ENCODE data around the gene PCGF6. TPM values are rescaled to one million over a fixed set of nuclear protein-coding genes. Genes with fewer than 3 reads are reported as not detected.

The PCGF6 gene
- total and polyA plus RNA-seq, 3 experiments from 2014 or later, result 10.8 to 17.7 (median 17.6) TPM

GRCh38 chr10:103281753-103282152, 69.2 kb downstream of the PCGF6 start:
- DNase-seq, result no peak
- Histone ChIP-seq H3K4me1 (ENCODE audit: insufficient read depth, low read length) (no peaks in the 10 kb centered on the region), H3K9me3 (ENCODE audit: low read length) (no peaks in the 10 kb centered on the region), H3K36me3 (ENCODE audit: insufficient read depth, low read length) (no peaks in the 10 kb centered on the region), H3K27me3 (ENCODE audit: insufficient read depth, low read length, poor library complexity, severe bottlenecking) (peaks cover 33% of the 10 kb centered on the region), H3K4me3 (ENCODE audit: low read length) (no peak overlapping the region), H3K27ac (ENCODE audit: low read depth, low read length) (no peak overlapping the region)
- Mint-ChIP-seq H3K27me3 (peaks cover 54 to 78% of the 10 kb centered on the region in 2 donors), H3K4me1 (peaks cover 6 to 15% (median 7%) of the 10 kb centered on the region in 3 donors), H3K4me3 (no peak overlapping the region), H3K9me3 (peaks cover 0 to 6% (median 3%) of the 10 kb centered on the region in 5 donors), H3K27ac (no peak overlapping the region), H3K36me3 (no peaks in the 10 kb centered on the region)
- ChIA-PET CTCF (no interaction called here), POLR2A (no interaction called here)

GRCh38 chr10:103280506-103280905, 70.4 kb downstream of the PCGF6 start:
- peaks cover 23% of the 10 kb centered on the region for H3K27me3 ChIP-seq (ENCODE audit: insufficient read depth, low read length, poor library complexity, severe bottlenecking)
- H3K4me3 Mint-ChIP-seq, result no peak overlapping the region
- peaks cover 8 to 24% (median 11%) of the 10 kb centered on the region in 3 donors for H3K4me1 Mint-ChIP-seq
- no peaks in the 10 kb centered on the region for H3K4me1 ChIP-seq (ENCODE audit: insufficient read depth, low read length)
- no peaks in the 10 kb centered on the region for H3K36me3 Mint-ChIP-seq
- H3K4me3 ChIP-seq (ENCODE audit: low read length), result no peak overlapping the region
- CTCF ChIA-PET, result no interaction called here
- H3K36me3 ChIP-seq (ENCODE audit: insufficient read depth, low read length), result no peaks in the 10 kb centered on the region
- H3K9me3 ChIP-seq (ENCODE audit: low read length), result no peaks in the 10 kb centered on the region
- no peak overlapping the region for H3K27ac ChIP-seq (ENCODE audit: low read depth, low read length)
- no peak overlapping the region for H3K27ac Mint-ChIP-seq
- POLR2A ChIA-PET, result no interaction called here
- peaks cover 57 to 79% of the 10 kb centered on the region in 2 donors for H3K27me3 Mint-ChIP-seq
- peaks cover 0 to 6% (median 3%) of the 10 kb centered on the region in 5 donors for H3K9me3 Mint-ChIP-seq
- no peak for DNase-seq

DNA sequence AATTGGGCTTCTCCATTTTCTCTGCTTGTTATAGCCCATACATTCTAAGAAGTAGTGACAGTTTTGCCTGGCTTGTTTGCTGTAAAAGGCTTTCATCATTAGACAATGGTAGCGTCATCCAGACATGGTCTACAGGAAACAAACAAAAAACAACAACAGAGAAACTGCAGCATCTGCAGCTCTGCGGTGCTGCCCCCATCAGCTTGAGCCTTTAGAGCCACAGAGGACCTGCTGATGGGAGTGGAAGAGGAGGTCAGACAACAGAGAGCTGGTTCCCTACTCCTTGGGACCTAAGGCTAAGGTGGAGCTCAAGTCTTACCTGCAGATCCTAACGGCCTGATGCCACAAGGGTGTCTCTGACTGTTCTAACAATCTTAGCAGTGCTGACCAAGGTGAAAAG, 70.9 kb downstream of the PCGF6 start:
- Histone ChIP-seq H3K27me3 (ENCODE audit: insufficient read depth, low read length, poor library complexity, severe bottlenecking) (peaks cover 23% of the 10 kb centered on the region), H3K36me3 (ENCODE audit: insufficient read depth, low read length) (no peaks in the 10 kb centered on the region), H3K4me3 (ENCODE audit: low read length) (no peak overlapping the region), H3K4me1 (ENCODE audit: insufficient read depth, low read length) (no peaks in the 10 kb centered on the region), H3K27ac (ENCODE audit: low read depth, low read length) (no peak overlapping the region), H3K9me3 (ENCODE audit: low read length) (no peaks in the 10 kb centered on the region)
- ChIA-PET CTCF (interaction anchor here (0.5 to 0.8 kb wide), 2 partner anchors 12 to 46 kb away, joined by 3 to 4 read pairs; no protein-coding TSS in a partner anchor), POLR2A (interaction anchor here (0.6 kb wide), 1 partner anchor 46 kb away, joined by 4 read pairs; no protein-coding TSS in a partner anchor)
- H3K36me3 Mint-ChIP-seq, result no peaks in the 10 kb centered on the region
- peaks cover 0 to 6% (median 3%) of the 10 kb centered on the region in 5 donors for H3K9me3 Mint-ChIP-seq
- no peak overlapping the region for H3K27ac Mint-ChIP-seq
- DNase-seq, result no peak
- no peak overlapping the region for H3K4me3 Mint-ChIP-seq
- peaks cover 8 to 24% (median 11%) of the 10 kb centered on the region in 3 donors for H3K4me1 Mint-ChIP-seq
- H3K27me3 Mint-ChIP-seq, result peaks cover 62 to 84% of the 10 kb centered on the region in 2 donors

DNA sequence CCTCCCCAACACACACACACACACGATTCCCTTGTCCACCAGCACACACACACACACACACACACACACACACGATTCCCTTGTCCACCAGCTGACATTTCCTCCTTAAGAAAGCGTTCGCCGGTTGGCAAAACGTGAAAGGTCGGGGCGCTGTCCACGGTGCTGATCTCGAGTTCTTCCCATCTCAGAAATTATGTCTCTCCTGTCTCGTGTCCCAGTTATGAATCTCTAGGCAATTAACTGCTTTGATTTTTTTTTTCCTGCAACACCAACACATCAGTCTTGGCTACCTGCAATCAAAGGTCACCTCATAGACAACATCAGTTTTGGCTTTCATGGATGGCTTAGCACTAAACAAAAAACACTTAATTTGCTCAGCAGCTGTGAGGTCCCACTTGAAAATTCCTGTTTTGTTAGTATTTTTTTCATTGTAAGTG, 72.1 kb downstream of the PCGF6 start:
- ChIA-PET POLR2A (no interaction called here), CTCF (interaction anchor here (0.6 kb wide), 1 partner anchor 162 kb away, joined by 3 read pairs; no protein-coding TSS in a partner anchor)
- no peak overlapping the region for H3K27ac ChIP-seq (ENCODE audit: low read depth, low read length)
- H3K4me3 Mint-ChIP-seq, result peak overlapping the region in 5 of 7 donors; percentile 44 to 56 (median 53)
- DNase-seq, result peak in 1 of 5 donors; percentile 6
- H3K9me3 Mint-ChIP-seq, result peaks cover 0 to 6% (median 3%) of the 10 kb centered on the region in 5 donors
- no peaks in the 10 kb centered on the region for H3K4me1 ChIP-seq (ENCODE audit: insufficient read depth, low read length)
- peaks cover 56 to 77% of the 10 kb centered on the region in 2 donors for H3K27me3 Mint-ChIP-seq
- peaks cover 8 to 24% (median 11%) of the 10 kb centered on the region in 3 donors for H3K4me1 Mint-ChIP-seq
- H3K27ac Mint-ChIP-seq, result peak overlapping the region in 1 of 8 donors; percentile 53
- H3K36me3 ChIP-seq (ENCODE audit: insufficient read depth, low read length), result no peaks in the 10 kb centered on the region
- no peaks in the 10 kb centered on the region for H3K9me3 ChIP-seq (ENCODE audit: low read length)
- no peak overlapping the region for H3K4me3 ChIP-seq (ENCODE audit: low read length)
- peaks cover 23% of the 10 kb centered on the region for H3K27me3 ChIP-seq (ENCODE audit: insufficient read depth, low read length, poor library complexity, severe bottlenecking)
- no peaks in the 10 kb centered on the region for H3K36me3 Mint-ChIP-seq

DNA sequence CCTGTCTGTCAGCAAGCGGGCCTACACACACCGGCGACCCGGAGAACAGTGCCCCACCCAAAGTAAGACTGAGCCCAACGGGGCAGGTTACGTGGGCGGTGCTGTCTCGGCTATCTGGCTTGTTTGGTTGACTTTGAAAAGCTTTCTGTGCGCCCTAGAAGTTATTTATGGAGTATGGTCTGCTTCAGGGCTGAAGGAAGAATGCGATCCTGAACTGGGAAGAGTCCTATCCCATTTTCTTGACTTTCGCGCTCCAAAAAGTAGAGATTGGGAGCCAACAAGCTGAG, 72.5 kb downstream of the PCGF6 start:
- Histone ChIP-seq H3K4me1 (ENCODE audit: insufficient read depth, low read length) (no peaks in the 10 kb centered on the region), H3K36me3 (ENCODE audit: insufficient read depth, low read length) (no peaks in the 10 kb centered on the region), H3K9me3 (ENCODE audit: low read length) (no peaks in the 10 kb centered on the region), H3K4me3 (ENCODE audit: low read length) (no peak overlapping the region), H3K27ac (ENCODE audit: low read depth, low read length) (no peak overlapping the region), H3K27me3 (ENCODE audit: insufficient read depth, low read length, poor library complexity, severe bottlenecking) (peaks cover 23% of the 10 kb centered on the region)
- POLR2A ChIA-PET, result no interaction called here
- H3K9me3 Mint-ChIP-seq, result peaks cover 0 to 6% (median 3%) of the 10 kb centered on the region in 5 donors
- no peaks in the 10 kb centered on the region for H3K36me3 Mint-ChIP-seq
- peaks cover 55 to 80% of the 10 kb centered on the region in 2 donors for H3K27me3 Mint-ChIP-seq
- H3K27ac Mint-ChIP-seq, result no peak overlapping the region
- peaks cover 8 to 24% (median 11%) of the 10 kb centered on the region in 3 donors for H3K4me1 Mint-ChIP-seq
- H3K4me3 Mint-ChIP-seq, result peak overlapping the region in 1 of 7 donors; percentile 46
- no peak for DNase-seq
- CTCF ChIA-PET, result interaction anchor here (0.6 kb wide), 1 partner anchor 162 kb away, joined by 3 read pairs; no protein-coding TSS in a partner anchor

DNA sequence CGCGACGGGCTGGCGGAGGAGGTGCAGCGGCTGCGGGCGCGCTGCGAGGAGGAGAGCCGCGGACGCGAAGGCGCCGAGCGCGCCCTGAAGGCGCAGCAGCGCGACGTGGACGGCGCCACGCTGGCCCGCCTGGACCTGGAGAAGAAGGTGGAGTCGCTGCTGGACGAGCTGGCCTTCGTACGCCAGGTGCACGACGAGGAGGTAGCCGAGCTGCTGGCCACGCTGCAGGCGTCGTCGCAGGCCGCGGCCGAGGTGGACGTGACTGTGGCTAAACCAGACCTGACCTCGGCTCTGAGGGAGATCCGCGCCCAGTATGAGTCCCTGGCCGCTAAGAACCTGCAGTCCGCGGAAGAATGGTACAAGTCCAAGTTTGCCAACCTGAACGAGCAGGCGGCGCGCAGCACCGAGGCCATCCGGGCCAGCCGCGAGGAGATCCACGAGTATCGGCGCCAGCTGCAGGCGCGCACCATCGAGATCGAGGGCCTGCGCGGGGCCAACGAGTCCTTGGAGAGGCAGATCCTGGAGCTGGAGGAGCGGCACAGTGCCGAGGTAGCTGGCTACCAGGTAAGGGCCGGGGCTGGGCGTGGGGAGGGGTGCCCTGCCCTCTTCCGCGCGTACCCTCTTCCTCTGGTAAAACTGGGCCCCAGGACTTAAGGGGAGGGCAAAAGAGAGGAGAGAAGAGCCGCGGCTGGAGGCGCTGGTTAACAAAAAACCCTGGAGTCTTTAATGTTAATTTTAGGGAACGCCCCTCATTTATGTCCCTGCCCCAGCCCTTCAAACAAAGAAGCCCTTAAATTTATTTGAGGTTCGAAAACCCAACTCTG, 73.0 kb downstream of the PCGF6 start:
- CTCF ChIA-PET, result no interaction called here
- peaks cover 51 to 80% of the 10 kb centered on the region in 2 donors for H3K27me3 Mint-ChIP-seq
- POLR2A ChIA-PET, result no interaction called here

DNA sequence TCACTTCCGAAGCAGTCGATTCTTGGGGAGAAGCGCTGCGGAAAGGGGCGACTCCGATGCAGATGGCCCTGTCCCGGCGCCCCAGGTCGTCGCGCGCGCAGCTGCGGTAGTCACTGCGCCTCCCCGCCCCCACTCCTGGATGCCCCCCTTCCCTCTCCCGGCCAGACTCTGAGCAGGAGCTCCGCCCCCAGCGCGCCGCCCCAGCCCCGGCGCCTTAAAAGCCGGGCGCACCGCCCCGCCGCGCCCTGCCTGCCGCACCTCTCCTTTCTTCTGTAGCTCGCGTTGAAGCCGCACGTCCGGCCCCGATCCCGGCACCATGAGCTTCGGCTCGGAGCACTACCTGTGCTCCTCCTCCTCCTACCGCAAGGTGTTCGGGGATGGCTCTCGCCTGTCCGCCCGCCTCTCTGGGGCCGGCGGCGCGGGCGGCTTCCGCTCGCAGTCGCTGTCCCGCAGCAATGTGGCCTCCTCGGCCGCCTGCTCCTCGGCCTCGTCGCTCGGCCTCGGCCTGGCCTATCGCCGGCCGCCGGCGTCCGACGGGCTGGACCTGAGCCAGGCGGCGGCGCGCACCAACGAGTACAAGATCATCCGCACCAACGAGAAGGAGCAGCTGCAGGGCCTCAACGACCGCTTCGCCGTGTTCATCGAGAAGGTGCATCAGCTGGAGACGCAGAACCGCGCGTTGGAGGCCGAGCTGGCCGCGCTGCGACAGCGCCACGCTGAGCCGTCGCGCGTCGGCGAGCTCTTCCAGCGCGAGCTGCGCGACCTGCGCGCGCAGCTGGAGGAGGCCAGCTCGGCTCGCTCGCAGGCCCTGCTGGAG, 73.8 kb downstream of the PCGF6 start, which contains the start of gene INA:
Gene INA, plus strand, starts transcription at position 243 of the 817 bp plus-strand sequence. Its CDS starts 74 bp downstream, at position 317.
- no peak within 1 kb of the TSS for H3K4me3 ChIP-seq (ENCODE audit: low read length)
- peaks cover 0 to 6% (median 3%) of the 10 kb centered on the region in 5 donors for H3K9me3 Mint-ChIP-seq
- CTCF ChIA-PET, result no interaction called here
- H3K4me1 Mint-ChIP-seq, result peaks cover 8 to 24% (median 11%) of the 10 kb centered on the region in 3 donors
- H3K4me3 Mint-ChIP-seq, result peak within 1 kb of the TSS in 5 of 7 donors; percentile 4 to 54 (median 36)
- no peaks in the 10 kb centered on the region for H3K36me3 ChIP-seq (ENCODE audit: insufficient read depth, low read length)
- H3K36me3 Mint-ChIP-seq, result no peaks in the 10 kb centered on the region
- no peak within 1 kb of the TSS for H3K27ac Mint-ChIP-seq
- no peak within 1 kb of the TSS for H3K27ac ChIP-seq (ENCODE audit: low read depth, low read length)
- H3K27me3 Mint-ChIP-seq, result peaks cover 48 to 78% of the 10 kb centered on the region in 2 donors
- no peaks in the 10 kb centered on the region for H3K9me3 ChIP-seq (ENCODE audit: low read length)
- POLR2A ChIA-PET, result interaction anchor here (0.6 kb wide), 1 partner anchor 88 kb away, joined by 3 read pairs; no protein-coding TSS in a partner anchor
- no peak for DNase-seq
- peaks cover 19% of the 10 kb centered on the region for H3K27me3 ChIP-seq (ENCODE audit: insufficient read depth, low read length, poor library complexity, severe bottlenecking)
- H3K4me1 ChIP-seq (ENCODE audit: insufficient read depth, low read length), result no peaks in the 10 kb centered on the region

More for the DNA sequence above, 73.0 kb downstream of the PCGF6 start:
- Histone ChIP-seq H3K27me3 (ENCODE audit: insufficient read depth, low read length, poor library complexity, severe bottlenecking) (peaks cover 23% of the 10 kb centered on the region), H3K36me3 (ENCODE audit: insufficient read depth, low read length) (no peaks in the 10 kb centered on the region), H3K4me1 (ENCODE audit: insufficient read depth, low read length) (no peaks in the 10 kb centered on the region), H3K9me3 (ENCODE audit: low read length) (no peaks in the 10 kb centered on the region), H3K4me3 (ENCODE audit: low read length) (no peak overlapping the region), H3K27ac (ENCODE audit: low read depth, low read length) (no peak overlapping the region)
- peaks cover 8 to 24% (median 11%) of the 10 kb centered on the region in 3 donors for H3K4me1 Mint-ChIP-seq
- no peak overlapping the region for H3K27ac Mint-ChIP-seq
- peaks cover 0 to 6% (median 3%) of the 10 kb centered on the region in 5 donors for H3K9me3 Mint-ChIP-seq
- DNase-seq, result no peak
- no peaks in the 10 kb centered on the region for H3K36me3 Mint-ChIP-seq
- no peak overlapping the region for H3K4me3 Mint-ChIP-seq
